GM12891 (cell line): Measurements from ENCODE around the gene AQR.

Experiments used
- PAX5 ChIP-seq: IDR thresholded peaks from 2 replicates; pipeline ENCODE4 v1.6.1; 2011; ENCODE audit warnings: low read length, moderate library complexity, mild to moderate bottlenecking; ENCODE audit not compliant: insufficient read depth, severe bottlenecking
- POLR2A ChIP-seq: IDR thresholded peaks from 2 replicates; pipeline ENCODE4 v1.6.1; 2011; ENCODE audit warnings: low read depth, low read length, control low read depth
- POLR2AphosphoS5 ChIP-seq: IDR thresholded peaks from 2 replicates; pipeline ENCODE4 v1.6.1; 2011; ENCODE audit warnings: low read depth, low read length, control low read depth
- POU2F2 ChIP-seq: IDR thresholded peaks from 2 replicates; pipeline ENCODE4 v1.6.1; 2011; ENCODE audit warnings: low read depth, mild to moderate bottlenecking, control low read depth, low read length, moderate library complexity

DNA sequence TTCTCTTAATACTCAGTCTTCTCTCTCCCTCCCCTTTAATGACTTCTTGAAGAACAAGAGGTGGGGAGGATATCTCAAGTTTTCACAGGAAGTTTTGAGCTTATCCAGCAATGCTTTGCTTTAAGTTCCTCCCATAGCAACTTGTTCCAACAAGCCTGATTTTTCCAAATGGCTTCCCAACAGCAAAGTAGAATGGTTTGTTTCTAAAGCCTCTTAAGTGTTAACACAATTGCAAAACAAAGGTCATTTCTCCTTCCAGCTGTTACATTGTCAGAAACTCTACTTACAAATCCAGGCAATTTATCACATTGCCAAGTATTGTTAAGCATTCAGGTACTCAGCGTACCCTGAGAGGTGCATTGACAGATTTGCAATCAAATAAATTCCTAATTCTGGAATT, 25.4 kb upstream of the AQR start:
- TF ChIP-seq POLR2AphosphoS5 (no peak), PAX5 (no peak), POLR2A (no peak), POU2F2 (no peak)
